ENCODE data around the gene ITPR3. TPM values are rescaled to one million over a fixed set of nuclear protein-coding genes. Genes with fewer than 3 reads are reported as not detected.

Gene ITPR3
- total RNA-seq, 2 donors from 2014 or later, result 48.1 to 48.3 TPM

- H3K27me3 Mint-ChIP-seq, result no peaks in the 10 kb centered on the region
- peaks cover 15% of the 10 kb centered on the region for H3K36me3 Mint-ChIP-seq (ENCODE audit: low read depth)
- ATAC-seq (no peak), DNase-seq (no peak)
- H3K4me1 Mint-ChIP-seq, result no peaks in the 10 kb centered on the region
- peak overlapping the region; percentile 28 for H3K4me3 Mint-ChIP-seq
- H3K27ac Mint-ChIP-seq, result no peak overlapping the region
- no peaks in the 10 kb centered on the region for H3K9me3 ChIP-seq (ENCODE audit: control insufficient read depth, low read length, poor library complexity, severe bottlenecking)
These were observed 55.5 kb downstream of the ITPR3 start for GRCh38 chr6:33676416-33677142.

GRCh38 chr6:33677143-33677660 is 56.1 kb downstream of the ITPR3 start:
- ATAC-seq (no peak), DNase-seq (no peak)
- Mint-ChIP-seq H3K4me1 (no peaks in the 10 kb centered on the region), H3K36me3 (ENCODE audit: low read depth) (peaks cover 15% of the 10 kb centered on the region), H3K27me3 (no peaks in the 10 kb centered on the region), H3K4me3 (no peak overlapping the region), H3K27ac (peak overlapping the region; percentile 39)
- H3K9me3 ChIP-seq (ENCODE audit: control insufficient read depth, low read length, poor library complexity, severe bottlenecking), result no peaks in the 10 kb centered on the region

- H3K4me1 Mint-ChIP-seq, result peaks cover 1% of the 10 kb centered on the region
- H3K9me3 ChIP-seq (ENCODE audit: control insufficient read depth, low read length, poor library complexity, severe bottlenecking), result no peaks in the 10 kb centered on the region
- H3K36me3 Mint-ChIP-seq (ENCODE audit: low read depth), result peaks cover 15% of the 10 kb centered on the region
- no peak for DNase-seq
- H3K27me3 Mint-ChIP-seq, result no peaks in the 10 kb centered on the region
- H3K27ac Mint-ChIP-seq, result peak overlapping the region; percentile 39
- no peak for ATAC-seq
- no peak overlapping the region for H3K4me3 Mint-ChIP-seq
These were observed 56.6 kb downstream of the ITPR3 start for GRCh38 chr6:33677689-33678088.

- no peaks in the 10 kb centered on the region for H3K27me3 Mint-ChIP-seq
- DNase-seq (no peak), ATAC-seq (no peak)
- no peak overlapping the region for H3K27ac Mint-ChIP-seq
- H3K9me3 ChIP-seq (ENCODE audit: control insufficient read depth, low read length, poor library complexity, severe bottlenecking), result no peaks in the 10 kb centered on the region
- H3K4me1 Mint-ChIP-seq, result peaks cover 7% of the 10 kb centered on the region
- no peak overlapping the region for H3K4me3 Mint-ChIP-seq
- peaks cover 15% of the 10 kb centered on the region for H3K36me3 Mint-ChIP-seq (ENCODE audit: low read depth)
These were observed 57.3 kb downstream of the ITPR3 start for GRCh38 chr6:33678233-33678931.

- Mint-ChIP-seq H3K4me1 (peaks cover 11% of the 10 kb centered on the region), H3K4me3 (no peak overlapping the region), H3K36me3 (ENCODE audit: low read depth) (peaks cover 15% of the 10 kb centered on the region), H3K27ac (no peak overlapping the region), H3K27me3 (no peaks in the 10 kb centered on the region)
- DNase-seq (no peak), ATAC-seq (no peak)
- no peaks in the 10 kb centered on the region for H3K9me3 ChIP-seq (ENCODE audit: control insufficient read depth, low read length, poor library complexity, severe bottlenecking)
These were observed 57.9 kb downstream of the ITPR3 start for GRCh38 chr6:33678932-33679490.

GRCh38 chr6:33679761-33680160 is 58.6 kb downstream of the ITPR3 start:
- Mint-ChIP-seq H3K36me3 (ENCODE audit: low read depth) (peaks cover 15% of the 10 kb centered on the region), H3K27ac (no peak overlapping the region), H3K4me1 (peaks cover 11% of the 10 kb centered on the region), H3K27me3 (no peaks in the 10 kb centered on the region), H3K4me3 (no peak overlapping the region)
- ATAC-seq (no peak), DNase-seq (no peak)
- no peaks in the 10 kb centered on the region for H3K9me3 ChIP-seq (ENCODE audit: control insufficient read depth, low read length, poor library complexity, severe bottlenecking)

- peaks cover 13% of the 10 kb centered on the region for H3K4me1 Mint-ChIP-seq
- peak overlapping the region; percentile 52 for H3K4me3 Mint-ChIP-seq
- ATAC-seq (no peak), DNase-seq (no peak)
- peaks cover 25% of the 10 kb centered on the region for H3K36me3 Mint-ChIP-seq (ENCODE audit: low read depth)
- H3K27me3 Mint-ChIP-seq, result no peaks in the 10 kb centered on the region
- no peak overlapping the region for H3K27ac Mint-ChIP-seq
- no peaks in the 10 kb centered on the region for H3K9me3 ChIP-seq (ENCODE audit: control insufficient read depth, low read length, poor library complexity, severe bottlenecking)
These were observed 61.2 kb downstream of the ITPR3 start for GRCh38 chr6:33682341-33682740.

GRCh38 chr6:33683051-33683571 is 62.0 kb downstream of the ITPR3 start:
- H3K4me1 Mint-ChIP-seq, result peaks cover 13% of the 10 kb centered on the region
- H3K27me3 Mint-ChIP-seq, result no peaks in the 10 kb centered on the region
- H3K9me3 ChIP-seq (ENCODE audit: control insufficient read depth, low read length, poor library complexity, severe bottlenecking), result no peaks in the 10 kb centered on the region
- no peak overlapping the region for H3K4me3 Mint-ChIP-seq
- H3K27ac Mint-ChIP-seq, result peak overlapping the region; percentile 43
- peaks cover 20% of the 10 kb centered on the region for H3K36me3 Mint-ChIP-seq (ENCODE audit: low read depth)
- ATAC-seq (peak; percentile 87), DNase-seq (peak in 2 of 3 donors; percentile 38 to 41)

GRCh38 chr6:33683576-33684427 is 62.7 kb downstream of the ITPR3 start:
- H3K9me3 ChIP-seq (ENCODE audit: control insufficient read depth, low read length, poor library complexity, severe bottlenecking), result no peaks in the 10 kb centered on the region
- H3K27me3 Mint-ChIP-seq, result no peaks in the 10 kb centered on the region
- DNase-seq (no peak), ATAC-seq (peak; percentile 63)
- H3K36me3 Mint-ChIP-seq (ENCODE audit: low read depth), result peaks cover 20% of the 10 kb centered on the region
- H3K4me1 Mint-ChIP-seq, result peaks cover 13% of the 10 kb centered on the region
- H3K27ac Mint-ChIP-seq, result peak overlapping the region; percentile 43
- no peak overlapping the region for H3K4me3 Mint-ChIP-seq

- Mint-ChIP-seq H3K36me3 (ENCODE audit: low read depth) (peaks cover 21% of the 10 kb centered on the region), H3K4me3 (no peak overlapping the region), H3K27me3 (no peaks in the 10 kb centered on the region), H3K4me1 (peaks cover 17% of the 10 kb centered on the region), H3K27ac (no peak overlapping the region)
- DNase-seq (no peak), ATAC-seq (no peak)
- H3K9me3 ChIP-seq (ENCODE audit: control insufficient read depth, low read length, poor library complexity, severe bottlenecking), result no peaks in the 10 kb centered on the region
These were observed 63.3 kb downstream of the ITPR3 start for GRCh38 chr6:33684428-33684896.

- peaks cover 19% of the 10 kb centered on the region for H3K36me3 Mint-ChIP-seq (ENCODE audit: low read depth)
- H3K4me1 Mint-ChIP-seq, result peaks cover 17% of the 10 kb centered on the region
- no peaks in the 10 kb centered on the region for H3K9me3 ChIP-seq (ENCODE audit: control insufficient read depth, low read length, poor library complexity, severe bottlenecking)
- DNase-seq (no peak), ATAC-seq (no peak)
- no peak overlapping the region for H3K27ac Mint-ChIP-seq
- no peak overlapping the region for H3K4me3 Mint-ChIP-seq
- H3K27me3 Mint-ChIP-seq, result no peaks in the 10 kb centered on the region
These were observed 63.9 kb downstream of the ITPR3 start for GRCh38 chr6:33684983-33685382.

GRCh38 chr6:33685411-33686224 is 64.5 kb downstream of the ITPR3 start:
- peaks cover 17% of the 10 kb centered on the region for H3K4me1 Mint-ChIP-seq
- no peaks in the 10 kb centered on the region for H3K9me3 ChIP-seq (ENCODE audit: control insufficient read depth, low read length, poor library complexity, severe bottlenecking)
- H3K4me3 Mint-ChIP-seq, result no peak overlapping the region
- DNase-seq (no peak), ATAC-seq (no peak)
- H3K27me3 Mint-ChIP-seq, result no peaks in the 10 kb centered on the region
- H3K36me3 Mint-ChIP-seq (ENCODE audit: low read depth), result peaks cover 19% of the 10 kb centered on the region
- no peak overlapping the region for H3K27ac Mint-ChIP-seq
